Fibroblast of lung (primary cell): ENCODE data around the gene EXOSC7. TPM values are rescaled to one million over a fixed set of nuclear protein-coding genes. Genes with fewer than 3 reads are reported as not detected.

Experiments used
- DNase-seq, 2 donors: peaks; one replicate each; pipeline versions ENCODE4 v3.0.0 to v3.0.0-alpha.2; 2010; ENCODE audit warnings: low read depth in 2 of 2
- H2AFZ ChIP-seq: 2 replicates; pipeline ENCODE4 v1.5.1; 2012; ENCODE audit warnings: low read length, control low read depth, inconsistent platforms
- H3K27ac ChIP-seq: 2 replicates; pipeline ENCODE4 v1.5.1; 2011; ENCODE audit warnings: low read length, control low read depth; ENCODE audit not compliant: insufficient read depth
- H3K27me3 ChIP-seq: 2 replicates; pipeline ENCODE4 v1.5.1; 2011; ENCODE audit warnings: mild to moderate bottlenecking, low read length; ENCODE audit not compliant: control insufficient read depth, insufficient read depth
- H3K36me3 ChIP-seq: 2 replicates; pipeline ENCODE4 v1.5.1; 2011; ENCODE audit warnings: low read length; ENCODE audit not compliant: control insufficient read depth, insufficient read depth
- H3K4me1 ChIP-seq: 2 replicates; pipeline ENCODE4 v1.5.1; 2011; ENCODE audit warnings: low read length; ENCODE audit not compliant: control insufficient read depth, insufficient read depth; ENCODE audit errors: extremely low read depth
- H3K4me2 ChIP-seq: 2 replicates; pipeline ENCODE4 v1.5.1; 2011; ENCODE audit warnings: low read length, control low read depth; ENCODE audit not compliant: insufficient read depth; ENCODE audit errors: extremely low read depth
- H3K4me3 ChIP-seq, 4 experiments: fragments of 200-600 bp in 1 of 4; sonication (generic) in 1 of 4; replicated peaks in 1 of 4; 2 replicates each; pipeline ENCODE4 v1.5.1; 2011 to 2016; ENCODE audit warnings: low read length in 4 of 4, low read depth in 3 of 4, mild to moderate bottlenecking in 3 of 4, control low read depth in 2 of 4, inconsistent platforms in 1 of 4, mixed read lengths in 1 of 4; ENCODE audit not compliant: insufficient read depth in 1 of 4; ENCODE audit errors: control extremely low read depth in 1 of 4
- H3K79me2 ChIP-seq: 2 replicates; pipeline ENCODE4 v1.5.1; 2012; ENCODE audit warnings: mild to moderate bottlenecking, low read length, inconsistent platforms; ENCODE audit not compliant: control insufficient read depth, insufficient read depth
- H3K9ac ChIP-seq: 2 replicates; pipeline ENCODE4 v1.5.1; 2011; ENCODE audit warnings: mild to moderate bottlenecking, low read length, control low read depth; ENCODE audit not compliant: insufficient read depth
- H3K9me3 ChIP-seq: 2 replicates; pipeline ENCODE4 v1.5.1; 2012; ENCODE audit warnings: low read depth, low read length; ENCODE audit not compliant: control insufficient read depth, insufficient read depth
- H4K20me1 ChIP-seq: 2 replicates; pipeline ENCODE4 v1.5.1; 2011; ENCODE audit warnings: low read length; ENCODE audit not compliant: control insufficient read depth, insufficient read depth; ENCODE audit errors: extremely low read depth
- CTCF ChIP-seq, 2 donors: IDR thresholded peaks in 1 of 2; conservative IDR thresholded peaks in 1 of 2; 1 replicate in 1 of 2; 2 replicates in 1 of 2; pipeline ENCODE4 v1.5.1; 2011 to 2012; ENCODE audit warnings: low read length in 2 of 2, control low read depth in 1 of 2, inconsistent platforms in 1 of 2, low read depth in 1 of 2, mild to moderate bottlenecking in 1 of 2
- EZH2 ChIP-seq: IDR thresholded peaks from 2 replicates; pipeline ENCODE4 v1.5.1; 2012; ENCODE audit warnings: low read length, control low read depth, mild to moderate bottlenecking; ENCODE audit errors: missing control alignments
- polyA plus RNA-seq, 2 donors: library from polyadenylated mRNA; depleted of rRNA in 1 of 2; stranded (reverse) in 1 of 2; unstranded in 1 of 2; fragments of >200 nt; gene quantifications; 2 replicates each; pipeline ENCODE4 v1.2.1, GENCODE V29; 2011 to 2012; ENCODE audit warnings: missing spikeins in 1 of 2
- total RNA-seq: library from RNA; depleted of rRNA; stranded (reverse); fragments of >200 nt; gene quantifications from 2 replicates; pipeline ENCODE4 v1.2.1, GENCODE V29; 2014

The EXOSC7 gene
- total and polyA plus RNA-seq, 2 donors (not counting 1 experiment from before 2014, with no cell fraction given), result 58.8 to 72.5 TPM

DNA sequence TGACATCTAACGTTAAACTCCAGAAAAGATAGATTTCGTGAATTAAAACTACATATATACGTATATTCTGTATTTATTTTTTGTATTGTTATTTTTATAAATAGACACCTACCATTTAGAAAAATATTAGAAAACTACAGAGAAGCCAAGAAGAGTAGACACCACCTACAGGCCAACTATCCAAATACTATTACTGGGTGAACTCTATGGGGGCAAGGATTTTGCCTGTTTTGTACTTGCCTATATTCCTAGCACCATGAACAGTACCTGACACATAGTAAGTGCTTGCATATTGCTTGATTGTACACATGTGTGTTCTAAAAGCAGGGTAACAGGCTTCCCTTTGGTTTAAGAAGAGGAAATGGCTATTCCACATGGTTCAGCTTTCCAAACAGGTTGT is 25.7 kb downstream of the EXOSC7 start:
- H2AFZ ChIP-seq, result no peak overlapping the region
- no peaks in the 10 kb centered on the region for H4K20me1 ChIP-seq
- H3K79me2 ChIP-seq, result no peaks in the 10 kb centered on the region
- H3K27ac ChIP-seq, result no peak overlapping the region
- no peaks in the 10 kb centered on the region for H3K4me1 ChIP-seq
- TF ChIP-seq EZH2, result no peak
- TF ChIP-seq CTCF (conservative IDR thresholded peaks at IDR 0.05 in 1 of 2, IDR thresholded peaks at IDR 0.05 in 1 of 2; ENCODE audit: low read depth in 1 of 2, low read length in 2 of 2), result no peak
- H3K4me3 ChIP-seq, result no peak overlapping the region
- H3K4me2 ChIP-seq, result no peak overlapping the region
- no peak for DNase-seq
- H3K36me3 ChIP-seq, result peaks cover 8% of the 10 kb centered on the region
- no peaks in the 10 kb centered on the region for H3K9me3 ChIP-seq
- no peak overlapping the region for H3K9ac ChIP-seq
- H3K27me3 ChIP-seq, result no peaks in the 10 kb centered on the region

GRCh38 chr3:45002139-45002660 is 26.2 kb downstream of the EXOSC7 start:
- H3K4me3 ChIP-seq, result no peak overlapping the region
- H4K20me1 ChIP-seq, result no peaks in the 10 kb centered on the region
- TF ChIP-seq CTCF (conservative IDR thresholded peaks at IDR 0.05 in 1 of 2, IDR thresholded peaks at IDR 0.05 in 1 of 2; ENCODE audit: low read depth in 1 of 2, low read length in 2 of 2), result no peak
- TF ChIP-seq EZH2, result no peak
- no peak overlapping the region for H3K4me2 ChIP-seq
- no peak for DNase-seq
- peaks cover 11% of the 10 kb centered on the region for H3K36me3 ChIP-seq
- no peaks in the 10 kb centered on the region for H3K4me1 ChIP-seq
- H3K9me3 ChIP-seq, result no peaks in the 10 kb centered on the region
- no peak overlapping the region for H2AFZ ChIP-seq
- H3K9ac ChIP-seq, result no peak overlapping the region
- no peak overlapping the region for H3K27ac ChIP-seq
- H3K79me2 ChIP-seq, result no peaks in the 10 kb centered on the region
- H3K27me3 ChIP-seq, result no peaks in the 10 kb centered on the region

GRCh38 chr3:45002720-45003119 is 26.7 kb downstream of the EXOSC7 start:
- H3K36me3 ChIP-seq, result peaks cover 10% of the 10 kb centered on the region
- TF ChIP-seq CTCF (conservative IDR thresholded peaks at IDR 0.05 in 1 of 2, IDR thresholded peaks at IDR 0.05 in 1 of 2; ENCODE audit: low read depth in 1 of 2, low read length in 2 of 2), result no peak
- no peak for TF ChIP-seq EZH2
- H3K4me1 ChIP-seq, result no peaks in the 10 kb centered on the region
- H4K20me1 ChIP-seq, result no peaks in the 10 kb centered on the region
- H2AFZ ChIP-seq, result no peak overlapping the region
- no peak overlapping the region for H3K27ac ChIP-seq
- no peaks in the 10 kb centered on the region for H3K9me3 ChIP-seq
- H3K9ac ChIP-seq, result no peak overlapping the region
- no peak for DNase-seq
- H3K79me2 ChIP-seq, result no peaks in the 10 kb centered on the region
- H3K4me2 ChIP-seq, result no peak overlapping the region
- no peaks in the 10 kb centered on the region for H3K27me3 ChIP-seq
- H3K4me3 ChIP-seq, result no peak overlapping the region
